Loucy (cell line): ENCODE results near the gene TMEM9.

ENCODE experiments used
- H2AFZ ChIP-seq: fragments of 200-600 bp; sonication (generic); 2 replicates; pipeline ENCODE4 v1.6.0; 2016; ENCODE audit warnings: antibody characterized with exemption, mild to moderate bottlenecking, low read length, moderate library complexity
- H3F3A ChIP-seq: fragments of 200-600 bp; 2 replicates; pipeline ENCODE4 v1.6.0; 2016; ENCODE audit warnings: antibody characterized with exemption, low read depth, mild to moderate bottlenecking
- H3K27me3 ChIP-seq: fragments of 200-600 bp; sonication (generic); 2 replicates; pipeline ENCODE4 v1.6.1; 2014; ENCODE audit warnings: low read length, mild to moderate bottlenecking; ENCODE audit not compliant: insufficient read depth, poor library complexity, severe bottlenecking
- H3K36me3 ChIP-seq: fragments of 200-600 bp; sonication (generic); 2 replicates; pipeline ENCODE4 v1.6.1; 2016; ENCODE audit warnings: low read length; ENCODE audit not compliant: insufficient read depth
- H3K4me1 ChIP-seq: fragments of 200-600 bp; sonication (generic); 2 replicates; pipeline ENCODE4 v1.5.1; 2014; ENCODE audit warnings: low read length, mild to moderate bottlenecking; ENCODE audit not compliant: insufficient read depth, poor library complexity, severe bottlenecking
- H3K4me2 ChIP-seq: fragments of 200-600 bp; sonication (generic); 2 replicates; pipeline ENCODE4 v1.6.0; 2014; ENCODE audit warnings: antibody characterized with exemption, low read length, low read depth, mild to moderate bottlenecking; ENCODE audit not compliant: poor library complexity, severe bottlenecking
- H3K4me3 ChIP-seq: fragments of 200-600 bp; sonication (generic); 2 replicates; pipeline ENCODE4 v1.5.1; 2014; ENCODE audit warnings: low read length, mild to moderate bottlenecking, mixed read lengths; ENCODE audit not compliant: poor library complexity, severe bottlenecking
- H3K79me2 ChIP-seq: fragments of 200-600 bp; sonication (generic); 2 replicates; pipeline ENCODE4 v1.6.1; 2014; ENCODE audit warnings: low read length; ENCODE audit not compliant: insufficient read depth
- H3K9ac ChIP-seq: fragments of 200-600 bp; sonication (generic); 2 replicates; pipeline ENCODE4 v1.6.0; 2014; ENCODE audit warnings: mild to moderate bottlenecking, low read depth, low read length, moderate library complexity; ENCODE audit not compliant: poor library complexity, severe bottlenecking
- H3K9me2 ChIP-seq: fragments of 200-600 bp; sonication (generic); replicated peaks from 2 replicates; pipeline ENCODE4 v1.6.1; 2016; ENCODE audit warnings: low read depth, low read length, mixed read lengths
- H3K9me3 ChIP-seq: fragments of 200-600 bp; sonication (generic); 2 replicates; pipeline ENCODE4 v1.6.1; 2014; ENCODE audit warnings: mild to moderate bottlenecking, antibody characterized with exemption, low read length, low read depth; ENCODE audit not compliant: insufficient read depth
- H4K20me1 ChIP-seq: fragments of 200-600 bp; sonication (generic); 2 replicates; pipeline ENCODE4 v1.6.0; 2014; ENCODE audit warnings: antibody characterized with exemption, low read length, mild to moderate bottlenecking; ENCODE audit not compliant: insufficient read depth, poor library complexity, severe bottlenecking
- EZH2phosphoT487 ChIP-seq: fragments of 200-600 bp; IDR thresholded peaks from 2 replicates; pipeline ENCODE4 v1.6.1; 2018; ENCODE audit warnings: antibody characterized with exemption, mild to moderate bottlenecking, moderate library complexity, borderline replicate concordance
- TF ChIP-seq, protein P1 (sequence below): fragments of 200-600 bp; sonication (generic); conservative IDR thresholded peaks from 2 replicates; pipeline ENCODE4 v1.5.1; 2014; ENCODE audit warnings: mild to moderate bottlenecking, antibody characterized with exemption, low read length

Gene TMEM9

DNA sequence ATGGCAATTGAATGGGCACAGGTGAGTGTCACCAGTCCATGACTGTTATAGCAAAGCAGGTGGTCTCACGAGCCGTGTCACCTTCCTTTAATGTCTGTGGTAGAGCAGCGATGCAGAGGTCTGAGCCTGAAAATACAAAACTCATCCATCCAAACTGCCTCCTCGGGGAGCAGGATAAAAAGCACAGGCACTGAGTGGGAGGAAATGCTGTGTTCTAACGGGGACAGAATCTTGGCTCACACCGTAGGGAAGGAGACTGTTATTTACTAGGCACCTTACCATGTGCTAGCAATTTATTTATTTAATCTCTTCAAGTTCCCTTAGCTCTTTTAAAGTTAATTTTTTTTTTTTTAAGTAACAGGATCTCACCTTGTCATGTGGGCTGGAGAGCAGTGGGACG, 28.5 kb downstream of the TMEM9 start:
- no peaks in the 10 kb centered on the region for H3K27me3 ChIP-seq
- no peaks in the 10 kb centered on the region for H3F3A ChIP-seq
- no peaks in the 10 kb centered on the region for H3K79me2 ChIP-seq
- no peaks in the 10 kb centered on the region for H3K9me2 ChIP-seq
- no peak overlapping the region for H2AFZ ChIP-seq
- H3K4me3 ChIP-seq: no peak overlapping the region
- H3K4me1 ChIP-seq: no peaks in the 10 kb centered on the region
- no peaks in the 10 kb centered on the region for H3K36me3 ChIP-seq
- no peak overlapping the region for H3K9ac ChIP-seq
- no peaks in the 10 kb centered on the region for H4K20me1 ChIP-seq
- TF ChIP-seq, protein P1, sequence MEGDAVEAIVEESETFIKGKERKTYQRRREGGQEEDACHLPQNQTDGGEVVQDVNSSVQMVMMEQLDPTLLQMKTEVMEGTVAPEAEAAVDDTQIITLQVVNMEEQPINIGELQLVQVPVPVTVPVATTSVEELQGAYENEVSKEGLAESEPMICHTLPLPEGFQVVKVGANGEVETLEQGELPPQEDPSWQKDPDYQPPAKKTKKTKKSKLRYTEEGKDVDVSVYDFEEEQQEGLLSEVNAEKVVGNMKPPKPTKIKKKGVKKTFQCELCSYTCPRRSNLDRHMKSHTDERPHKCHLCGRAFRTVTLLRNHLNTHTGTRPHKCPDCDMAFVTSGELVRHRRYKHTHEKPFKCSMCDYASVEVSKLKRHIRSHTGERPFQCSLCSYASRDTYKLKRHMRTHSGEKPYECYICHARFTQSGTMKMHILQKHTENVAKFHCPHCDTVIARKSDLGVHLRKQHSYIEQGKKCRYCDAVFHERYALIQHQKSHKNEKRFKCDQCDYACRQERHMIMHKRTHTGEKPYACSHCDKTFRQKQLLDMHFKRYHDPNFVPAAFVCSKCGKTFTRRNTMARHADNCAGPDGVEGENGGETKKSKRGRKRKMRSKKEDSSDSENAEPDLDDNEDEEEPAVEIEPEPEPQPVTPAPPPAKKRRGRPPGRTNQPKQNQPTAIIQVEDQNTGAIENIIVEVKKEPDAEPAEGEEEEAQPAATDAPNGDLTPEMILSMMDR: no peak
- TF ChIP-seq EZH2phosphoT487: no peak
- H3K9me3 ChIP-seq: no peaks in the 10 kb centered on the region
- no peak overlapping the region for H3K4me2 ChIP-seq

DNA sequence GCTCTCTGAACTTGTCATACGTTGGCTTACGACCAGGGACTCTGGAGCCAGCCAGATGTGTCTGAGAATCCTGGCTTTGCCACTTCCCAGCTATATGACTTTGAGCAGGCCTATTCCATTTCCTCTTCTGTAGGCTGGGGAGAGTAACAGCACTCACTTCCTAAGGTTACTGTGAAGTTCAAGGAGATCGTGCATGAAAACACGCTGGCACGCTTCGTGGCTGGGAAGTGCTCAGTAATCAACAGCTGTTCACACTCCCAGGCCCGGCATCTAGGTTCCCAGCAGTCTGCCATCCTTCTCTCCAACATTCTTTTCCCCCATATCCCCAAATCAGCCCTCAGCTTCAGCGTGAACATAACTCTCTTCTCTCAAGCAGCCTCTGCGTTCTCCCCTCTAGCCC, 29.3 kb downstream of the TMEM9 start:
- Histone ChIP-seq H3K36me3 (no peaks in the 10 kb centered on the region), H3K79me2 (no peaks in the 10 kb centered on the region), H2AFZ (no peak overlapping the region), H3K9ac (no peak overlapping the region), H3K4me1 (peaks cover 4% of the 10 kb centered on the region), H3K27me3 (no peaks in the 10 kb centered on the region), H3K4me2 (no peak overlapping the region), H3K9me3 (no peaks in the 10 kb centered on the region), H3K4me3 (no peak overlapping the region), H4K20me1 (no peaks in the 10 kb centered on the region), H3K9me2 (no peaks in the 10 kb centered on the region), H3F3A (no peaks in the 10 kb centered on the region)
- no peak for TF ChIP-seq EZH2phosphoT487
- TF ChIP-seq, protein P1: no peak

DNA sequence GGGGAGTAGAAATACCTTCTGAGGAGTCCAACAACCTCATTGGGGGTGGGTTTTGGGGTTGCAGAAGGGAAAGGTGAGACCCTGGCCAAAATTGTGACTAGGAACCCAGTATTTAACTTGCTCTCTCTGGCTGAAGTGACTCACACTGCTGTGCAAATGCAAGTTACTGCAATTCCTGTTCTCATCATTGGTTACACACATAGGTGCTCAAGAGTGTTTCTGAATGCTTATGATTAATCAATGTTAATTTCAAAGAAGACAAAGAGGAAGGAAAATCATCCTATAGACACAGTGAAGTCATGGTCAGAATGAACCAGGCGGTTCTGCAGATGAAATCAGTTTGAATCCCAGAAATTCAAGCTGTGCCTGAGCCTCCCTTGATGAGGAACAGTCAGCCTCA, 30.4 kb downstream of the TMEM9 start:
- Histone ChIP-seq H3K9ac (no peak overlapping the region), H2AFZ (no peak overlapping the region), H3K27me3 (no peaks in the 10 kb centered on the region), H3K4me3 (no peak overlapping the region), H3K79me2 (no peaks in the 10 kb centered on the region), H3K9me2 (no peaks in the 10 kb centered on the region), H3K36me3 (no peaks in the 10 kb centered on the region), H4K20me1 (no peaks in the 10 kb centered on the region), H3K4me1 (peaks cover 11% of the 10 kb centered on the region), H3K9me3 (no peaks in the 10 kb centered on the region), H3K4me2 (no peak overlapping the region), H3F3A (no peaks in the 10 kb centered on the region)
- no peak for TF ChIP-seq EZH2phosphoT487
- TF ChIP-seq, protein P1: no peak
